Prostate gland (tissue), 2 donors: Measurements from ENCODE around the gene CST9L.

Experiments
- CTCF ChIP-seq, 4 experiments: fragments of 200-600 bp in 2 of 4; fragments of 450-650 bp in 2 of 4; sonication (generic) in 2 of 4; IDR thresholded peaks; 1 replicate in 3 of 4; 2 replicates in 1 of 4; pipeline ENCODE4 v1.5.1; 2016 to 2019; ENCODE audit warnings: antibody characterized with exemption in 4 of 4, mild to moderate bottlenecking in 2 of 4, moderate library complexity in 2 of 4
- POLR2A ChIP-seq: fragments of 450-650 bp; IDR thresholded peaks from one replicate; pipeline ENCODE4 v1.6.1; 2016; ENCODE audit warnings: antibody characterized with exemption, mild to moderate bottlenecking
- POLR2AphosphoS5 ChIP-seq: sonication (generic); formaldehyde crosslinking; IDR thresholded peaks from one replicate; pipeline ENCODE4 v1.6.1; 2017; ENCODE audit warnings: antibody characterized with exemption

- TF ChIP-seq POLR2A, result no peak
- TF ChIP-seq CTCF (IDR thresholded peaks at IDR 0.05), result no peak
- no peak for TF ChIP-seq POLR2AphosphoS5
Observed at GRCh38 chr20:23598481-23598880, 30.2 kb upstream of the CST9L start.
